Kasumi-1 (cell line): Measurements from ENCODE around the gene USP12.

Source experiments
- DNase-seq, 2 experiments: peaks; one replicate each; lab custom pipeline; 2025; lab: John Stamatoyannopoulos, UW

The USP12 gene

DNA sequence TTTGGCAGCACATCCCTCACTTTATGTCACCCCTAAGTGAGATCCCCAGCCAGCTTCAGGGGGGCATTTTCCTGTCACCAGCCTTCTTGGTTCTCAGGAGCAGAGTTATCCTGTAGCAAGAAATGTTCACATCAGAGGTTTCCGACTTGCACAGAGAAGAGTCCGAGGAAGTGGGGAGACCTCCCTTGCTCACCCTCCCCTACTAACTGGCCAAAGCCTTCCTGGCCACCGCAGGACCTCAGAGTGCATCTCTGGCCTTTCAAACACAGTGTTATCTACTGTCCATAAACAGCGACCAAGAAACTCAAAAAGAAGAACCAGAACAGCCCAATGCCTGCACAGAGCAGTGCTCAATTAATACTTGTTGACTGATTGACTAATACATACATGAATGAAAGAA, 134.4 kb downstream of the USP12 start:
- no peak for DNase-seq

DNA sequence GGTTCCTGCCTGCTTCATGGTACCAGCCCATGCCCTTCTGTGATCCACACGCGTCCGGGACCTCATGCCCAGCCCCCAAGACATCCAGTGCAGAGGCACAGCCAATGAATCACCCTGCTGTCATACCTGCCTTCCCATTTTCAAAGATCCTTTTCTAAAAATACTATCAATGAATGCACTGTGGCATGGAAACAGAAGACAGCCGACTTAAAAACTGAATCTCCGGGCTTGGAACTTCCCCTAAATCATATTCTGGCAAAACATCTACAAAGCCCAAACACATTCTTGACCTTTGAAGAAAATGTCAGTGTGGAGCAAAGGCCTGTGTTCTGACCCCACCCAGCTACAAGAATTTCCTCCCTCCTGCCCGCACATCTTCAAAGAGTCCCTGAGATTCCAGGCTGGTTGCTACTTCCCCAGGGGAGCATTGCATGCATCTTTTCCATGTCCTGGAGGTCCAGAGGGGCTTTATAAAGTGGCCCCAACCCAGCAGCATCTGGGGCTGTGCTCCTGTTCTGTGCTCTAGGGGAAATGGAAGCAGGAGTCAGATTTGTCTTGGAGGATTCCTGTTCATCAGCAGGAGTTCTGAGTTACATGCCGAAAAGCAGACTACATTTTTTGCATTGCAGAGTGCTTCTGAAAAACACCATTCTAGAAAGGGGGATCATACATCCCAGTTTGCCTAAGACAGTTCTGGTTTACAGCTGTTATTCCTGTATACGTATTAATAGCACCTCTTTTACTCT, 135.2 kb downstream of the USP12 start:
- DNase-seq, result no peak

DNA sequence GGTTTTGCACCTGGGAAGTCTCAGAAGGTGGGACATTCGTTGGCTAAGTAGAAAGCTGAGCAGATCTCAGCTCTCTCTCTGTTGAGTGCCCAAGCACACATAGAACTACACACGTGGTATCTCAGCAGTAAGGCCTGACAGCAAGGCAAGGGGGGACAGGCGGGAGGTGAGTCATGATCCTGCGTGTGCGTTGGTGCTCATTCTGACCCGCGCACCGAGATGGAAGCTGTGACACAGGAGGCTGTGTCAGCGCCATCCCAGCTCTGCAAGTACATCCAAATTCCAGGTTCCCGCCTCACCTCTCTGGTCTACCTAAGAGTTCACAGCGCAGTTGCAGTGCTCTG, 135.7 kb downstream of the USP12 start:
- no peak for DNase-seq

DNA sequence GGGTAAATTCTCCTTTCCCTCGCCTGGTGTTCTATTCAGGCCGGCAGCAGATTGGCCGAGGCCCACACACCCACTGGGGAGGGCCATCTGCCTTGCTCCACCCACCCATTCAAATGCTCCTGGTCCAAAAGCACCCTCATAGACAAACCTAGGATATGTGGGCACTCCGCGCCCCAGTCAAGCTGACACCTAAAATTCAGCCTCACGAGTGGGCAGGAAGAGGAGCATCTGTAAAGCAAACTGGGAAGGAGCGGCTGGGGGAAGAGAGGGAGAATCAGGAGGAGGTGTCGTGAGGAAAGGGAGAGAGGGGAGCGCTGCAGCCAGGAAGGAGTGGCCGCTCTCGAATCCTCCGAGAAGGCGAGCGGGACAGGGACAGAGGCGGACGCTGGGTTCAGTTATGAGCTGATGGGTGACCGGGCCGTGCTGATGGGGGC, 136.9 kb downstream of the USP12 start:
- no peak for DNase-seq

DNA sequence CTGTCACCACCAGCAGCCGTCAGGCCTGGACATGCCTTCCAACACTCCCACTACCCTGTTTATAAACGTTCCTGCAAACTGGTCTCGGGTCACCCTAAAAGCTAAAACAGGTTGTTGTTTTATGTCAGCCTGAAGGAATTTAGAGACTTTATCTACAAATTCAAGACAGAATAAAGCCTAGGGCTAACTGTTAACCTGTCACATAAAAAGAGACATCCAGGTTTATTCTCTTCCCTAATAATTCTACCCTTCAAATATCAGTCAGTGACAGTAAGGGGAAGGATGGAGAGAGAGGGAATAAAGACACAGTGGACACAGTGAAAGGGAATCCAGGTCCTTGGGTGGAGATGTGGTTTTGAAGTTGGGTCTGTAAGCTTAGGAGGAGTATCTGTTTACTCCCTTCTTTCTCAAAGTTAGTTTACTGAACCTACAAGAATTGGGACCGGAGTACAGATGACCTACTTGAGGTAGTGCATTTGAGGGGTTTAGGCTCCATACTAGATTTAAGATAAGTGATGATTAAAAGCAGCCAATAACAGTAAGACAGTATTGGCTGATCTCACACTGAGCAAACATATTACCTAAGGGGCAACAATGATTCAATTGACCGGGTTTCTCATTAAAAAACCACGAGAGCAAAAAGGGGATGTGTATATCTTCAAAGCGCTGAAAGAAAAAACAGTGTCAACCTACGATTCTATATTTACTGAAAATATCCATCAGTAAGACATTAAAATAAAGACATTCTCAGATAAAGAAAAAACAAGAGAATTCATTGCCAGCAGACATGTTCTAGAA, 142.7 kb downstream of the USP12 start:
- no peak for DNase-seq

DNA sequence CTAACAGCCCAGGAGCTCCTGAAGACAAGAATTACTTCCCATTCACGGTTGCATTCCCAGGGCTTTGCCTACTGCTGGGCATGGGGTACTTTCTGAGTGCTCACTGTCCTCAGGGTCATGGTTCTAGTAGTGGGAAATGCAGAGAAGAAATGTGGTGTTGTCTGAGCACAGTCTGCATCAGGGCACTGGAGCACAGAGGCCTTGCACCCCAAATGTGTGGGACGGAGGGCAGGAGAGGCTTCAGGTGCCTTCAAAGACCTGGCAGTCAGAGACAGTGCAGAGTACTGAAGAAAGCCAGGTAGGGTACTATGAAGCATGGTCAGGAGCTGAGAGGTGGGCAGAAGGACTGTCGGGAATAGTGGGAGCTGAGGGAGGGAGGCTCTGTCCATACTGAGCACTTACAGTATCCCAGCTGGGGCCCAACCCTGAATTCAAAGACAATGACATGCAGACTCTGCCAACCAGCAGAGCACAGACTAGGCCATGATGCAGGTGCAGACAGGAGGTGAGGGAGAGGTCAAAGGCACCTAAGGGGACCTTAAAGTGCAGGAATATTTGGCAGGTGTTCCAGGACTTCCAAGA, 144.4 kb downstream of the USP12 start:
- DNase-seq, result no peak

DNA sequence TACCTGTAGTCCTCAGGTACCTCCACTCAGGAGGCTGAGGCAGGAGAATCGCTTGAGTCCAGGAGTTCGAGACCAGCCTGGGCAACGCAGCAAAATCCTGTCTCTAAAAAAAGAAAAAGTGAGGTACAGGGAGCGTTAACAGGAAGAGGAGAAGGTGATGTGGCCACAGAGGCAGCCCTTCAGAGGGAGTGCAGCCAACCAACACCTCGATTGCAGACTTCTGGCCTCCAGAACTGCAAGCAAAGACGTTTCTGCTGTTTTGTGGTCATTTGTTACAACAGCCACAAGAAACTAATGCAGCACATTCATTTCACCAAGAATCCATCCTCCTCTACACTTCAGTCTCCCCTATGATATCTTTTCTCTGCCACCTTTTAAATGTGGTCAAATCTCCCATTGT, 145.2 kb downstream of the USP12 start:
- DNase-seq, result no peak

DNA sequence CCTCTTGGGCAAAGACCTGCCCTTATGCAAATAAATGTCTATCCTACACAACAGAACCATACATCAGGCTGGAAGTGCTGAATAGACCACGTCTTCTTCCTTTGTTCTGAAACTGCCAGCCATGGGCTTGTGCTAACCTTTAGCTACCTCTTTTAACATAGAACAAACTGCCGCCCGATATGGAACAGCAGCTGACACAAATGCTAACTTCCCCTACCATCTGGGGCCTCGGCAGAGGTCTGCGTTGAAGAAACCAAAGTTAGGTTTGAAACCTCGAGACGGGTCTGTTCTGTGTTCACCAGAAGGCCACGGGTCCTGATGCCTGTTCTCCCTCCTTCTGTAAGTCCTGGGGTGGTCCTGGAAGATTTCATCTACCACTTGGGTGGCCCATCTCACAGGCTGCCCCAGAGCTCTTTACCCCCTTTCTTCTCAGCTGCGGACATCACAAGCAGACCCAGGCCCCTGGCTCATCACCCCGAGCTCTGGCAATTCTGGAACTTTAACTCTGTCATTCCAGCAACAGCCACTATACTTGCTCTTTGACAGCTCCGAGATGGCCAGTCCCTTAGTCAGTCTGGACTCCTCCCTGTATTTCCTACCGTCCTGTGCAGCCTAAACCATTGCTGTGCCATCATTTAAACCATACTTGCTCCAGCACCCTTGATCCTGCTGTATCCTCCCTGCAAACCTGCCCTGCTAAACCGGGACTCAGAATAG, 146.7 kb downstream of the USP12 start:
- no peak for DNase-seq

DNA sequence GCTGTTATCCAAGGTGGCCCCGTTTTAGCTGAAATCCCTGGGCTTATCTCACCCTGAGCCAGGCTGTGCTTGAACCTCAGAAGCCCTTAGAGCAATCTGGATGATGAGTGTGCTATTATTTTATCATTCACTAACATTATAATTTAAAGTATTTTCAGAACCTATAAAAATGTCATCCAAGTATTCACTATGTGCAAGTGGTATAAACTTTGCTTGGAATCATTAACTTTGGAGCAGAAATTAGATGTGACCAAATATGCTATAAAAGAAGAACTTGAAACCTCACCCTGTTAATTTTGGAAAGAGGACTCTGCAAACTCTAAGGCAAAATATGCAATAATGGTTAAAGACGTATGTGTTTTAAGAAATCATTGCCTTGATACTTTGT, 147.5 kb downstream of the USP12 start:
- no peak for DNase-seq

DNA sequence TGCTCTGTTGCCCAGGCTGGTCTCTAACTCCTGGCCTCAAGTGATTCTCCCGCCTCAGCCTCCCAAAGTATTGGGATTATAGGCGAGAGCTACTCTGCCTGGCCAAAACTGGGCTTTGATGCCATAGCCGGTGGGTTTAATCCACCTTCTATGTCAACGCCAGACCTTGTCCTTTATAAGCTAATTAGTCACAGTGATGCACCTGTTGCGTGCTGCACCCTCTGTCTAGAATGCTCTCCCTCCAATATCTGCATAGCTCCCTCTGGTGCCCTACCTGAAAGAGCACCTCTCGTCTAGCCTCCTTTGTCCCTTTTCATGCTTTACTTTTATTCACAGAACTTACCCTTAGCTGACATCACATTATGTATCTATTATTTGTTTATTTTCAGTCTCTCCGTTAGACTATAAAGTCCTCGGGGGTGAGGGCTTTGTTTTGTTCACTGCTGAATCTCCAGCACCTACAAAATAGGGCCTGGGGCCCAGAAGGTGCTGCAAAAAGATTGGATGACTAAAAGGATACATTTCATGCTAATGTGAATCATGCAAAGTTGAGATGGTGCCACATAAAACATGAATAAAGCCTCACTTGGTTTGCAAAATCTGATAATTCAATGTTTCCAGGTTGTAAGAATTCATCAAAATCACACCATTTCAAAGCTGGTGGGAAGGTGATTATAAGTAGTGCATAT, 148.1 kb downstream of the USP12 start:
- DNase-seq, result no peak

DNA sequence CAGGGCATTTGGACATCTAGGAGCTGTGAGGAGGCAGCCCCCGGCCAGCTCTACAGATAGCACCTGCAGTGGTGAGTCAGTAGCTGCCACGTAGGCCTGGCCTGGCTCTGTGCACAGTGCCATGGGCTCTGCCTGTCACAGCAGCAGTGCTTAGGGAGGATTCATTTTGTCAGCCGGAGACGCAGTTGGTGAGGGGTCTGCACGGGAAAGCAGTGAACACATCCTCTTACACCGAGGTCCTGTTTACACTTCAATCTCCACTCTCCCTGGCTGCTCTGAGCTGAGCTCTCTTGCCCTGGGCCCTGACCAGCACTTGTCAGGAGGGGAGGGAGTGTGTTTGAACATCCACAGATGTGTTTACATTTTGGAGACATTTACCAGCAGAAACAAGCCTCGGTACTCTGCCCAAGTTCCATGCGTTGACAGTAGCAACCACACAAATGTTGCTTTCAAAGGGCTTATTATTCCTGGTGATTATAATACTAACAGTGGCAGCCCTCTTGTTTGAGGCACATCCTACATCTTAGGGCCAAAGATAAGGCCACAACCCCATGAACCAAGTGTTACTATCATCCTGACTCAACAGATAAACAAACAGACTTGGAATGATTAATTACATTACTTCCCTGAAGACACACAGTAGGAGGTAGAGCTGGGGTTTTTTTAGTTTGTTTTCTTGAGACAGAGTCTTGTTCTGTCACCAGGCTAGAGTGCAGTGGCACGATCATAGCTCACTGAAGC, 148.9 kb downstream of the USP12 start:
- no peak for DNase-seq

DNA sequence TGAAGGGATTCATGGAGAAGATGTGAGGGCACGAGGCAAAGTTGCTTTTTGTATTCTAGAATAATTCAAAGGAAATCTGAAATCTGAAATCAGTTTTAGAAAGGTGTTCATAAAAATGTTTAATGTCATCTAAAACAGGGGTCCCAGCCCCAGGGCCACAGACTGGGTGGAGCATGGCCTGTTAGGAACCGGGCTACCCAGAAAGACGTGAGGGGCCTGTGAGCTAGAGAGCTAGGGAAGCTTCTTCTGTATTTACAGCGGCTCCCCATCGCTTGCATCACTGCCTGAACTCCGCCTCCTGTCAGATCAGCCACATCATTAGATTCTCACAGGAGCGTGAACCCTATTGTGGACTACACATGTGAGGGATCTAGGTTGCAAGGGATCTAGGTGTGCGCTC, 151.2 kb downstream of the USP12 start:
- DNase-seq, result no peak

DNA sequence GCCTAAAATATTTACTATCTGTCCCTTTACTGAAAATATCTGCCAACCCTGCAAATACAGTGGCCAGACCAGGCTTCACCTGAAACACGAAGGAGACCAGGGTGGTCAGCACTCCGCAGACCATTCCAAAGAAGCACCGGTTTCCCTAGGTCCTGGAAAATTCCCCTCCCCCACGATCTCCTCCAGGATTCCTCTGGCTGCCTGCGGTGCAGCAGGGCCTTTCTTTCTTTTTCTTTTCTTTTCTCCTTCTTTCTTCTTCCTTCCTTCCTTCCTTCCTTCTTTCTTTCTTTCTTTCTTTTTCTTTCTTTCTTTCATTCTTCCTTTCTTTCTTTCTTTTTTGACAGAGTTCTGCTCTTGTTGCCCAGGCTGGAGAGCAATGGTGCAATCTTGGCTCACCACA, 152.7 kb downstream of the USP12 start:
- no peak for DNase-seq

DNA sequence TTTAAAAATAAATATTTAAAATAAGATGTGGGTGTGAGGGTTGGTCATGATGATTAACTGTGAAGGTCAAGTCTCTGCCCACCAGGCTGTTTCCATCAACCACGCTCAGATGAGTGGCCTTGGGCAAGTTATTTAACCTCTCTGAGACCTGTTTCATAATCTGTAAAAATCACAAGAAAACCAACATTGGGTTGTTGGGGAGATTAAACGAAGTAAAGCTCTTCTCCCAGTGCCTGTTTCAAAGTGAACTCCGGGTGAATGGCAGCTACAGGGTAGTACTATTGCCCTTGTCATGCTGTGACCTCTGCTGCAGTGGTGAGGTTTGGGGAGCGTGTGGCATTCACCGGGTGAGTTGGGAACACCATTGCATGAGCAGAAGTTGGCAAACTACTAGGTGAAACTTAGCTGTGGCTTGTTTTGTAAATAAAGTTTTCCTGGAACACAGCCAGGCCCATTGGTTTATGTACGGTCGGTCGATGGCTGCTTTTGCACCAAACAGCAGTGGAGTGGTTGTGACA, 153.2 kb downstream of the USP12 start:
- no peak for DNase-seq

DNA sequence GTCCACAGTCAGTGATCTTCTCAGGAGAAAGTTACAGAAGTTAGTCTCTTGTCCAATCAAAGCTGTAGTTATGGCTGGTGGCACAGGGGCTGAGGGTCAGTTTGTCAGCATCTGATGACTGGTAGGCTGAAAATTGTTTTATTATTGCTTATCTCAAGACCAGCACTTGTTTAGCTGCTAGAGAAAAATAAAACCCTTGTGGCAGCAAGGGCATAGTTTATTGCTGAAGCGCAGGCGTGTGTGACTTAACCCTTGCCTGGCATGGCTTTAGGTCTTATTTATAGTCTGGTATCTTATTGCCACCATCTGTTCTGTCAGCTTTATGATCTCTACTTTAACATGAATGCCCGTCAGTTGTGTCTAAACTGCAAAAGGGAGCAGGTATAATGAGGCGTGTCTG, 154.7 kb downstream of the USP12 start:
- DNase-seq, result no peak
